GM23338 (cell line): Measurements from ENCODE around the gene SCN4B. TPM values are rescaled to one million over a fixed set of nuclear protein-coding genes. Genes with fewer than 3 reads are reported as not detected.

ENCODE experiments used
- ATAC-seq: fragments of 200-7000 bp; cut with Tn5 transposase; 3 replicates; pipeline ENCODE4 v1.9.1; 2020
- DNase-seq: peaks from one replicate; pipeline ENCODE4 v3.0.0-alpha.2; 2015; ENCODE audit warnings: low spot score
- H2AFZ ChIP-seq: fragments of 200-600 bp; sonication (generic); 2 replicates; pipeline ENCODE4 v1.8.0; 2016; ENCODE audit warnings: antibody characterized with exemption, mild to moderate bottlenecking, moderate library complexity
- H3F3A ChIP-seq: fragments of 200-600 bp; sonication (generic); replicated peaks from 2 replicates; pipeline ENCODE4 v1.8.0; 2017; ENCODE audit warnings: antibody characterized with exemption, mixed run types, low read depth
- H3K27ac ChIP-seq: fragments of 200-600 bp; sonication (generic); 2 replicates; pipeline ENCODE4 v1.6.1; 2016; ENCODE audit warnings: low read depth
- H3K27me3 ChIP-seq: fragments of 200-600 bp; sonication (generic); 2 replicates; pipeline ENCODE4 v1.8.0; 2016; ENCODE audit warnings: mild to moderate bottlenecking, mixed run types, moderate library complexity; ENCODE audit not compliant: insufficient read depth
- H3K36me3 ChIP-seq: fragments of 200-600 bp; sonication (generic); 2 replicates; pipeline ENCODE4 v1.8.0; 2016; ENCODE audit warnings: mild to moderate bottlenecking; ENCODE audit not compliant: insufficient read depth
- H3K4me1 ChIP-seq: fragments of 200-600 bp; sonication (generic); 2 replicates; pipeline ENCODE4 v1.8.0; 2016; ENCODE audit warnings: mild to moderate bottlenecking, moderate library complexity; ENCODE audit not compliant: insufficient read depth
- H3K4me2 ChIP-seq: fragments of 200-600 bp; sonication (generic); 2 replicates; pipeline ENCODE4 v1.7.1; 2017; ENCODE audit warnings: mixed run types
- H3K4me3 ChIP-seq: fragments of 200-600 bp; sonication (generic); 2 replicates; pipeline ENCODE4 v1.6.1; 2016; ENCODE audit warnings: mixed run types
- H3K79me2 ChIP-seq: fragments of 200-600 bp; sonication (generic); replicated peaks from 2 replicates; pipeline ENCODE4 v1.8.0; 2017; ENCODE audit warnings: mild to moderate bottlenecking; ENCODE audit not compliant: insufficient read depth
- H3K9me2 ChIP-seq: fragments of 200-600 bp; sonication (generic); 2 replicates; pipeline ENCODE4 v1.8.0; 2017; ENCODE audit not compliant: insufficient read depth
- H4K20me1 ChIP-seq: fragments of 200-600 bp; sonication (generic); replicated peaks from 2 replicates; pipeline ENCODE4 v1.8.0; 2017; ENCODE audit warnings: mild to moderate bottlenecking; ENCODE audit not compliant: insufficient read depth
- H3K27ac Mint-ChIP-seq: 2 replicates; pipeline ENCODE4 v1.8.0; 2020; ENCODE audit warnings: inconsistent platforms, mild to moderate bottlenecking, moderate library complexity, mixed read lengths
- H3K27me3 Mint-ChIP-seq: 3 replicates; pipeline ENCODE4 v1.8.0; 2022; ENCODE audit warnings: low read depth, mild to moderate bottlenecking, moderate library complexity, mixed read lengths, inconsistent platforms; ENCODE audit not compliant: insufficient read depth, poor library complexity
- H3K36me3 Mint-ChIP-seq: 3 replicates; pipeline ENCODE4 v1.8.0; 2021; ENCODE audit warnings: low read depth, mild to moderate bottlenecking, inconsistent platforms, moderate library complexity, mixed read lengths
- H3K4me1 Mint-ChIP-seq: 3 replicates; pipeline ENCODE4 v1.8.0; 2020; ENCODE audit warnings: mild to moderate bottlenecking, inconsistent platforms, mixed read lengths
- H3K4me3 Mint-ChIP-seq: 3 replicates; pipeline ENCODE4 v1.8.0; 2021; ENCODE audit warnings: moderate library complexity, mild to moderate bottlenecking, inconsistent platforms, mixed read lengths
- H3K9me3 Mint-ChIP-seq: 3 replicates; pipeline ENCODE4 v1.8.0; 2020; ENCODE audit warnings: moderate library complexity, mild to moderate bottlenecking, inconsistent platforms, mixed read lengths
- CREB1 ChIP-seq: fragments of 250-450 bp; sonication (Bioruptor Pico); IDR thresholded peaks from 2 replicates; pipeline ENCODE4 v1.5.0; 2020; ENCODE audit warnings: low read depth, mild to moderate bottlenecking, moderate library complexity
- EZH2 ChIP-seq: fragments of 200-600 bp; sonication (generic); IDR thresholded peaks from one replicate; pipeline ENCODE4 v1.8.0; 2017; ENCODE audit warnings: antibody characterized with exemption, mild to moderate bottlenecking, low read depth; ENCODE audit not compliant: unreplicated experiment
- EZH2phosphoT487 ChIP-seq: fragments of 200-600 bp; sonication (generic); IDR thresholded peaks from one replicate; pipeline ENCODE4 v1.8.1; 2018; ENCODE audit warnings: antibody characterized with exemption; ENCODE audit not compliant: unreplicated experiment
- JUNB ChIP-seq: IDR thresholded peaks from one replicate; pipeline ENCODE4 v1.6.1; 2016; ENCODE audit warnings: antibody characterized with exemption; ENCODE audit not compliant: unreplicated experiment
- NANOG ChIP-seq: IDR thresholded peaks from 2 replicates; pipeline ENCODE4 v1.6.1; 2016; ENCODE audit warnings: antibody characterized with exemption, borderline replicate concordance
- POLR2AphosphoS5 ChIP-seq: IDR thresholded peaks from 2 replicates; pipeline ENCODE4 v1.6.1; 2016; ENCODE audit warnings: antibody characterized with exemption, low read depth
- STAT1 ChIP-seq: IDR thresholded peaks from one replicate; pipeline ENCODE4 v1.6.1; 2016; ENCODE audit warnings: antibody characterized with exemption; ENCODE audit not compliant: unreplicated experiment
- ZNF114 ChIP-seq: fragments of 250-450 bp; sonication (Bioruptor Pico); IDR thresholded peaks from 2 replicates; pipeline ENCODE4 v1.5.0; 2020; ENCODE audit warnings: mild to moderate bottlenecking, moderate library complexity
- ZNF331 ChIP-seq: fragments of 250-450 bp; sonication (Bioruptor Pico); IDR thresholded peaks from 2 replicates; pipeline ENCODE4 v1.5.0; 2020; ENCODE audit warnings: low read depth, mild to moderate bottlenecking, moderate library complexity
- polyA plus RNA-seq: library from polyadenylated mRNA; unstranded; fragments of >200 nt; fragmentation: Nextera tagmentation; extraction: Ambion mirVana; gene quantifications from 2 replicates; pipeline ENCODE4 v1.2.1, GENCODE V29; 2016
- total RNA-seq: library from RNA; depleted of rRNA; stranded (reverse); fragments of >200 nt; shearing (Covaris generic); gene quantifications from 2 replicates; pipeline ENCODE4 v1.2.3, GENCODE V29; 2014
- TF ChIP-seq, protein P1 (sequence below): IDR thresholded peaks from 2 replicates; pipeline ENCODE4 v1.6.1; 2016; ENCODE audit warnings: antibody characterized with exemption
- TF ChIP-seq, protein P2 (sequence below): IDR thresholded peaks from one replicate; pipeline ENCODE4 v1.6.1; 2018; ENCODE audit warnings: antibody characterized with exemption; ENCODE audit not compliant: unreplicated experiment

Gene SCN4B
- total and polyA plus RNA-seq, 2 experiments from 2014 or later = 0.45 to 3.0 TPM

DNA sequence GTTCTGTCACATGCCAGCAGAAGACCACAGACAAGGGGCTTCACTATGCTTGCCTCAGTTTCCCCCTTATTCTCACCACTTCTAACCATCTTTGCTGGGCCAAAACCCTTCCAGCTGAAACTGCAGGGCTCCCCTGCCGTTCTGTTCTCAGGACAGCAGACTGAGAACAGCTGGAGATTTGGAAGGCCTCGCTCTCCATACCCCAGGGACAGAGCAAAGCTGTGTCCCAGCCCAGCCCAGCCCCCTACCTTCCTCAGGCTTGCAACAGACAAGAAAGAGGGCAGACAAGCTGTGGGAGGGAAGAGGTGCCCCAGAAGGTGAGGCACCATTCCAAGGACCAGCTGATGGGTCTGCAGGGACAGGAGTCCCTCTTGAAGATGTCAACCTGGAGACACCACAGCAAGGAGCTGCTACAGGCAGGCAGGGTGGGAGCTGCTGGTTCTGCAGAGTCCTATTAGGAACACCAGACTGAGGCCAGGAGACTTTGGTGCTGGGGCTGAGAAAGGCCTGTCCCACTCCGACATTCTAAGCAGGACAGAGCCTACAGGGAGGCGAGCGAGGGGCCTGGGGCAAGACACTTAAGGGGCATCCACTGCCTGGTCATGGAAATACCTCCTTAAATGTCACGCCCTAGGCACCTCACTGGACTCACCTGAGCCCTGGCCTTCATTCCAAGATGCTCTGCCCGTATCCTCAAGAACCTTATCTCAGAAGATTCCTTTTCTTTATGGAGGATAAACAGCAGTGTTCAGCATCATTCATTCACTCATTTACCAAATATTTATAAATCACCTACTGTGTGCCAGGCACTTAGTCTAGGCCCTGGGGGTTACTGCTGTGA, 16.9 kb upstream of the SCN4B start:
- H4K20me1 ChIP-seq = no peaks in the 10 kb centered on the region; the same call in 1 of the 2 replicates
- H3K27me3 ChIP-seq = peaks cover 70% of the 10 kb centered on the region

DNA sequence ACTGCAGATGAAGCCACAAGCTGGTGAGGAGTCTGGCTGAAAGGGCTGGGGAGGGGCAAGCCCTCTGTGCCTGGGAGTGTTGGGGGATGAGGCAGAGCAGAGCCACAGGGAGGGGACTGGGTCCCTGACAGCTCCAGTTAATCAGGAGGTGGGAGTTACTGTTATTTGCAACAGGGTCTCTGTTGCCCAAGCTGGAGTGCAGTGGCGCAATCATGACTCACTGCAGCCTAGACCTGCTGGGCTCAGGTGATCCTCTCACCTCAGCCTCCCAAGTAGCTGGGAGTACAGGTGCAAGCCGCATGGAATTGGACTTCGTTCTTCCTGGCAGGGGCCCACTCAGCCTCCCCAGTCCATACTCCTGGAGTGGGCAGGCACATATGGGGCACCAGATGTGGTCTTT, 16.1 kb upstream of the SCN4B start:
- Histone ChIP-seq H3K27me3 (peaks cover 63% of the 10 kb centered on the region), H3K27ac (no peak overlapping the region), H4K20me1 (no peaks in the 10 kb centered on the region; the same call in 1 of the 2 replicates), H3K4me2 (no peak overlapping the region), H3K36me3 (no peaks in the 10 kb centered on the region), H3K4me3 (no peak overlapping the region), H3K79me2 (no peaks in the 10 kb centered on the region), H3F3A (no peaks in the 10 kb centered on the region), H3K9me2 (no peaks in the 10 kb centered on the region), H3K4me1 (peaks cover 13% of the 10 kb centered on the region), H2AFZ (no peak overlapping the region)
- peaks cover 25% of the 10 kb centered on the region for H3K4me1 Mint-ChIP-seq
- H3K9me3 Mint-ChIP-seq = no peaks in the 10 kb centered on the region
- H3K36me3 Mint-ChIP-seq = no peaks in the 10 kb centered on the region
- H3K27ac Mint-ChIP-seq = no peak overlapping the region
- DNase-seq (no peak), ATAC-seq (no peak)
- peaks cover 28% of the 10 kb centered on the region for H3K27me3 Mint-ChIP-seq
- no peak overlapping the region for H3K4me3 Mint-ChIP-seq
- no peak for TF ChIP-seq EZH2phosphoT487
- no peak for TF ChIP-seq JUNB
- TF ChIP-seq CREB1 (CRISPR knock-in tag) = no peak
- no peak for TF ChIP-seq STAT1
- TF ChIP-seq, protein P1, sequence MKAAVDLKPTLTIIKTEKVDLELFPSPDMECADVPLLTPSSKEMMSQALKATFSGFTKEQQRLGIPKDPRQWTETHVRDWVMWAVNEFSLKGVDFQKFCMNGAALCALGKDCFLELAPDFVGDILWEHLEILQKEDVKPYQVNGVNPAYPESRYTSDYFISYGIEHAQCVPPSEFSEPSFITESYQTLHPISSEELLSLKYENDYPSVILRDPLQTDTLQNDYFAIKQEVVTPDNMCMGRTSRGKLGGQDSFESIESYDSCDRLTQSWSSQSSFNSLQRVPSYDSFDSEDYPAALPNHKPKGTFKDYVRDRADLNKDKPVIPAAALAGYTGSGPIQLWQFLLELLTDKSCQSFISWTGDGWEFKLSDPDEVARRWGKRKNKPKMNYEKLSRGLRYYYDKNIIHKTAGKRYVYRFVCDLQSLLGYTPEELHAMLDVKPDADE = no peak
- no peak for TF ChIP-seq EZH2
- TF ChIP-seq, protein P2, sequence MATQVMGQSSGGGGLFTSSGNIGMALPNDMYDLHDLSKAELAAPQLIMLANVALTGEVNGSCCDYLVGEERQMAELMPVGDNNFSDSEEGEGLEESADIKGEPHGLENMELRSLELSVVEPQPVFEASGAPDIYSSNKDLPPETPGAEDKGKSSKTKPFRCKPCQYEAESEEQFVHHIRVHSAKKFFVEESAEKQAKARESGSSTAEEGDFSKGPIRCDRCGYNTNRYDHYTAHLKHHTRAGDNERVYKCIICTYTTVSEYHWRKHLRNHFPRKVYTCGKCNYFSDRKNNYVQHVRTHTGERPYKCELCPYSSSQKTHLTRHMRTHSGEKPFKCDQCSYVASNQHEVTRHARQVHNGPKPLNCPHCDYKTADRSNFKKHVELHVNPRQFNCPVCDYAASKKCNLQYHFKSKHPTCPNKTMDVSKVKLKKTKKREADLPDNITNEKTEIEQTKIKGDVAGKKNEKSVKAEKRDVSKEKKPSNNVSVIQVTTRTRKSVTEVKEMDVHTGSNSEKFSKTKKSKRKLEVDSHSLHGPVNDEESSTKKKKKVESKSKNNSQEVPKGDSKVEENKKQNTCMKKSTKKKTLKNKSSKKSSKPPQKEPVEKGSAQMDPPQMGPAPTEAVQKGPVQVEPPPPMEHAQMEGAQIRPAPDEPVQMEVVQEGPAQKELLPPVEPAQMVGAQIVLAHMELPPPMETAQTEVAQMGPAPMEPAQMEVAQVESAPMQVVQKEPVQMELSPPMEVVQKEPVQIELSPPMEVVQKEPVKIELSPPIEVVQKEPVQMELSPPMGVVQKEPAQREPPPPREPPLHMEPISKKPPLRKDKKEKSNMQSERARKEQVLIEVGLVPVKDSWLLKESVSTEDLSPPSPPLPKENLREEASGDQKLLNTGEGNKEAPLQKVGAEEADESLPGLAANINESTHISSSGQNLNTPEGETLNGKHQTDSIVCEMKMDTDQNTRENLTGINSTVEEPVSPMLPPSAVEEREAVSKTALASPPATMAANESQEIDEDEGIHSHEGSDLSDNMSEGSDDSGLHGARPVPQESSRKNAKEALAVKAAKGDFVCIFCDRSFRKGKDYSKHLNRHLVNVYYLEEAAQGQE = no peak
- TF ChIP-seq POLR2AphosphoS5 = no peak
- no peak for TF ChIP-seq NANOG
- TF ChIP-seq ZNF331 = no peak
- TF ChIP-seq ZNF114 (CRISPR knock-in tag) = no peak

More for the DNA sequence above, 16.9 kb upstream of the SCN4B start:
- Mint-ChIP-seq H3K27me3 (peaks cover 34% of the 10 kb centered on the region), H3K9me3 (no peaks in the 10 kb centered on the region; the same call in 2 of the 3 replicates), H3K4me1 (peaks cover 28% of the 10 kb centered on the region), H3K27ac (no peak overlapping the region), H3K4me3 (no peak overlapping the region; the same call in 2 of the 3 replicates), H3K36me3 (no peaks in the 10 kb centered on the region)
- Histone ChIP-seq H3K36me3 (no peaks in the 10 kb centered on the region; the same call in 1 of the 2 replicates), H3K4me1 (peaks cover 16% of the 10 kb centered on the region), H2AFZ (no peak overlapping the region), H3K9me2 (no peaks in the 10 kb centered on the region), H3K79me2 (no peaks in the 10 kb centered on the region), H3K27ac (no peak overlapping the region), H3F3A (no peaks in the 10 kb centered on the region), H3K4me3 (no peak overlapping the region), H3K4me2 (no peak overlapping the region)
- DNase-seq = no peak
- TF ChIP-seq, protein P1 = no peak
- TF ChIP-seq ZNF331 = no peak
- no peak for TF ChIP-seq POLR2AphosphoS5
- TF ChIP-seq STAT1 = no peak
- no peak for TF ChIP-seq JUNB
- no peak for TF ChIP-seq NANOG
- TF ChIP-seq ZNF114 (CRISPR knock-in tag) = no peak
- ATAC-seq = no peak
